PC-3 (cell line): Measurements from ENCODE around the gene RBFOX2.

Source experiments
- CTCF ChIP-seq: fragments of 300-600 bp; sonication (generic); conservative IDR thresholded peaks from 2 replicates; pipeline ENCODE4 v1.5.1; 2017; ENCODE audit warnings: antibody characterized with exemption, low read depth, mild to moderate bottlenecking, low read length
- EZH2 ChIP-seq: fragments of 300-600 bp; sonication (generic); IDR thresholded peaks from one replicate; pipeline ENCODE4 v1.6.1; 2017; ENCODE audit warnings: antibody characterized with exemption, mild to moderate bottlenecking, low read length; ENCODE audit not compliant: unreplicated experiment

DNA sequence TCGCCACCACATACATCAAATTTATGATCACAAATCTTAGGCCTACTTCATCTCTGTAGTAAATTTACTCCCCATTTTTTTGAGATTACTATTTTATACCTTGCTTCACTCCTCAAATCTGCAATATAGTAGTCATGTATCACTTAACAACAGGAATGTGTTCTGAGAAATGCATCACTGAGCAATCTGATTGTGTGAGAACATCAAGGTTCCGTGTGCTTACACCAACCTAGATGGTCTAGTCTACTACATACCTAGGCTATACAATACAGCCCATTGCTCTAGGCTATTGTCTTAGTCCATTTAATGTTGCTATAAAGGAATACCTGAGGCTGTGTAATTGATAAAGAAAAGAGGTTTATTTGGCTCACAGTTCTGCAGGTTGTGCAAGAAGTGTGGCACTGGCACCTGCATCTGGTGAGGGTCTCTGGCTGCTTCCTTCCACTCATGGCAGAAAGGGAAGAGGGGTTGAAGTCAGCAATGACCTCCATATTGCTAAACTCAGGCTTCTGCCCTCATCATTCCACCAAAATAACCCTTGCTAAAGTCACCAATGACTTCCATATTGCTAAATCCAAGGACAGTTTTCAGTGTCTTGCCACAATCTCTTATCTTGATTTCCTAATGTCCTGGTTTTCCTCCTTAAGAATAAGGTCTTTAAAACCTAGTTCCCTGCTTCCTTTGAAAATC, 140.3 kb downstream of the RBFOX2 start:
- TF ChIP-seq CTCF = no peak
- no peak for TF ChIP-seq EZH2
